GM21723 (cell line): ENCODE results near the gene AREL1.

Experiments used
- ATAC-seq: cut with Tn5 transposase; IDR thresholded peaks from one replicate; pipeline ENCODE4 v1.9.1; 2021; ENCODE audit warnings: mild to moderate bottlenecking, moderate library complexity; ENCODE audit not compliant: unreplicated experiment

Gene AREL1

GRCh38 chr14:74702293-74702692, 10.6 kb downstream of the AREL1 start:
- no peak for ATAC-seq

DNA sequence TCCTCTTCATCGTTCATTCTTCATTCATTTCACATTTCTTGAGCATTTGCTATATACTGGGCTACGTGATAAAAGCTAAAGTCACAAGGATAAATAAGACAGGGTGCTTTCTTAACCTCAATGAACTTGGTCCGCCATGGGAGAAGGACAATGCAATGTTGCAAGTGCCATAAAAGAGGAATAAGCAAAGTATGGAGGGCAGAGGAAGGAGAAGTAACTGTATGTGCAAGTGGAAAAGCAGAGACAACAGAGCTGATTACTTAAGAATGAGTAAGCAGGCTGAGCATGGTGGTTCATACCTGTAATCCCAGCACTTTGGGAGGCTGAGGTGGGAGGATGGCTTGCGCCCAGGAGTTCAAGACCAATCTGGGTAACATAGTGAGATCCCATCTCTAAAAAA, 14.4 kb downstream of the AREL1 start:
- no peak for ATAC-seq

GRCh38 chr14:74697976-74698375, 14.9 kb downstream of the AREL1 start:
- no peak for ATAC-seq

- ATAC-seq, result no peak
Observed at GRCh38 chr14:74697543-74697942, 15.3 kb downstream of the AREL1 start.

GRCh38 chr14:74697011-74697410, 15.9 kb downstream of the AREL1 start:
- ATAC-seq, result no peak

GRCh38 chr14:74695406-74695805, 17.5 kb downstream of the AREL1 start:
- ATAC-seq, result no peak

- ATAC-seq, result no peak
Observed at GRCh38 chr14:74693191-74693590, 19.7 kb downstream of the AREL1 start.

GRCh38 chr14:74691456-74691855, 21.4 kb downstream of the AREL1 start:
- no peak for ATAC-seq

DNA sequence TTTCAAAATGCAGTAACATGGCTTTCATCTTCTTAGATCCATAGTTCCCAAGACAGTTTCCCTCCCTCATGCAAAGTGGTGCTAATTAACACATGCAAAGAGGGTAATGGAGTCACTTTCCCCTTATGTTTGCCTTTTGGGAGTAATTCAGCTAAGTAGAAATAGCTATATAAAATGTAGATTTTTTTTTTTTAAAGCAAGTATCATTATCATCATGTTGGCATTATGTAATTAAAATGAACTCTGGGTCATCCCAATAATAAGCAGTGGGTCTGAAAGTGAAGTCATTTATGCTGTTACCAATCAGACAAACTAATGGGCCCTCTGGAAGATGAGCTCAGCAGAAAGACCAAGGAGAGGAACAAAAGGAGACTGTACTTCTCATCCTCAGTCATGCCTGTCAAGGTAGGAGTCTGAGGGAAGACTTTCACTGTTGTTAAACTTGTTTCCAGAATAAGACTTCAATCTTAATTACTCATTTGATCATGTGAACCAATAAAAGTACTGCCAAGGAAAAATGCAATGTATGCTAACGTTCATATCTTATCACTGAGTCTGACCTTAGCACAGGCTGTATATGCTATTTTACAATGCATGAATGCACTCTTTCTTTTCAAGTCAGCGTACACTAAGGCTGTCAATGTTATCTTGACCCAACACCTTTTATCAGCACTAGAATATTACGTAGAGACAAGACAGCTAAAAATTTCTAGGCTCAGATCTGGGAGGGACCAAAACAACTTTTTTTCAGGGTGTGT, 26.8 kb downstream of the AREL1 start:
- ATAC-seq, result no peak

- ATAC-seq, result no peak
Observed at GRCh38 chr14:74685056-74685455, 27.8 kb downstream of the AREL1 start.

DNA sequence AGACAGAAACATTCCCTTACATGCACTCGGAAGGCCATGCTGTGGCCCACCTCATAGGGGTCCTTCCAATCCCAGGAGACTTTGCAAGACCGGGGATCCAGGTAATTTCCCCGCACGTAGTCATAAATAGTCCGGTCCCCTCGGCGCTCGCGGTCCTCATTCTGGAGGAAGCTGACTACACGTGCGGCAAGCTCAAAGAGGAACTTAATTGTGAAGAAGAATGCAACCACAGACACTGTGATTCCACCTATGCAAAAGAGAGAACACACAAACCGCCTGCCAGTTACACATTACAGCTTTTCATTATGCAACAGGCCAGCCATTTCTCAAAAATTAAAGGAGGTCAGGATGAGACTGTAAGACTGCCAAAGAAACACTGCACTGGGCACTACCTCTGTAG, 28.4 kb downstream of the AREL1 start:
- ATAC-seq, result no peak

GRCh38 chr14:74683406-74683805, 29.5 kb downstream of the AREL1 start:
- no peak for ATAC-seq

DNA sequence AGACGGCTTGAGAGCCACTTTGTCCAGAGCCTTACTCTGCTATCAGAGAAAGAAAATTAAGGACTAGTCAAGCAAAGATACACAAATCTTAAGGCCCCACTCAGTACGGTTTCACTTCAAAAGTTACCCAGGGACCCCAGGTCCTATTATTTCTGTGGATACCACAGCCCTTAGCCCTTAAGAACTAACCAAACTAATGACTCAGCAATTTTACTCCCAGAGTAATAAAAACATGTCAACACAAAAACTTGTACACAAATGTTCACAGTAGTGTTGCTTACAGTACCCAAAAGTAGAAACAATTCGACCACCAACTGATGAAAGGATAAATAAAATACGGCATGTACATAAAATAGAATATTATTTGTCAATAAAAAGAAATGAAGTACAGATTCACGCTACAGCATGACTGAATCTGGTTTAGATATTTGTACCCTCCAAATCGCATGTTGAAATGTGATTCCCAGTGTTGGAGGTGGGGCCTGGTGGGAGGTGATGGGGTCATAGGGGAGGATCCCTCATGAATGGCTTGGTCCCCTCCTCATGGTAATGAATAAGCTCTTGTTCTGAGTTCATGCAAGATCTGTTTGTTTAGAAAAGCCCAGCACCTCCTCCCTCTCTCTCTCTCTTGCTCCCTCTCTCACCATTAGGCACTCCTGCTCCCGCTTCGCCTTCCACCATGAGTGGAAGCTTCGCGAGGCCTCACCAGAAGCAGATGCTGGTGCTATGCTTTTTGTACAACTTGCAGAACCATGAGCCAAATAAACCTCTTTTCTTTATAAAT, 30.5 kb downstream of the AREL1 start:
- no peak for ATAC-seq

DNA sequence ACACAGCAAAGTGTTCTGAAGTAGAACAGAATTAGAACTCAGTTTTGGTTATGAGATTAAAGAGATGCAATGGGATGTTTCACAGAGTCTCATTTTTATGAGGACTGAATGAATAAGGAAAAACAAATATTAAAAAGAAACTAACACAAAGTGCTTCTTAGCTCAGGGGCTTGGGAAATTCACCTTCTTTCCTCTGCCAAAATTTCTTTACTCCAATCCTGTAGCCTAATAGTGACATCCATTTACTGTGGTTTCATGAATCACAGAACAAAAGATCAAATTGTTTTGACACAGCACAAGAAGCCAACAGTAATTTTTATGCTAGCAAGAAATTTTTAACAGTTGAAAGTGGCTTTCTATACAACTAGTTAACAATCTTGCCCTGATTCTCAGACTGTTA, 37.7 kb downstream of the AREL1 start:
- ATAC-seq, result no peak

DNA sequence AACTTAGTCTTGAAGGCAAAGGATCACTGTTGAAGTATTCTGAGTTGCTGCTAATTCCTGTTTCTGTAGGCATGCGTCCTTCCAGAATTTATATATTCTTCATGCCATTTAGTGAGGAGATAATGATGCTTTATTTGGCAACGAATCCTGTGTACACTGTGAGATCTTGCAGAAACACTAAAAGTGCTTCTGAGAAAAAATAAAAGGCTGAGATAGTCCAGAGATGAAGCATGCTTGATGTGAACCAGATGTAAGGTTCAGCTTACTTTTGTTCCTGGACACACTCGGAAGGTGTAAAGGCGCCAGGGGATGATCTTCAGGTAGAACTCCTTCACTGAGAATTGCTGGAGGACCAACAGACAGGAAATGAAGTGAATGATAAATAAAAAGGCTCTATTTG, 39.1 kb downstream of the AREL1 start:
- no peak for ATAC-seq

DNA sequence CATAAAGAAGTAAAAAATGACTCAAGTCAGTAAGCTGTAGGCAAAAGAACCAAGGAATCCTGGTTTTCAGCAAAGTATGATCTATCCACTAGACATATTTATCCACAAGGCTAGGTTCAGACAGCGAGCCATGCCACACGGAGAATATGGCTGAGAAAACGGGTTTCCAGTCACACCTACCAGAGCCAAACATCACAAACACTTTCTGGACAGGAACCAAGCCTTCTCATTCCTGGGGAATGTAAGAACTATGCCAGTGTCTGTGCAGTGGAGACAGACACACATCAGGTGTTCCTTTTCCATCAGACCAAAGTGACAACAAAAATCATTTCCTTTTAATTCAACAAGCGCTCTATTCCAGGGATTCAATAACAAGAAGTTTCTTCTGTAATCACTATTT, 41.1 kb downstream of the AREL1 start:
- ATAC-seq, result no peak

DNA sequence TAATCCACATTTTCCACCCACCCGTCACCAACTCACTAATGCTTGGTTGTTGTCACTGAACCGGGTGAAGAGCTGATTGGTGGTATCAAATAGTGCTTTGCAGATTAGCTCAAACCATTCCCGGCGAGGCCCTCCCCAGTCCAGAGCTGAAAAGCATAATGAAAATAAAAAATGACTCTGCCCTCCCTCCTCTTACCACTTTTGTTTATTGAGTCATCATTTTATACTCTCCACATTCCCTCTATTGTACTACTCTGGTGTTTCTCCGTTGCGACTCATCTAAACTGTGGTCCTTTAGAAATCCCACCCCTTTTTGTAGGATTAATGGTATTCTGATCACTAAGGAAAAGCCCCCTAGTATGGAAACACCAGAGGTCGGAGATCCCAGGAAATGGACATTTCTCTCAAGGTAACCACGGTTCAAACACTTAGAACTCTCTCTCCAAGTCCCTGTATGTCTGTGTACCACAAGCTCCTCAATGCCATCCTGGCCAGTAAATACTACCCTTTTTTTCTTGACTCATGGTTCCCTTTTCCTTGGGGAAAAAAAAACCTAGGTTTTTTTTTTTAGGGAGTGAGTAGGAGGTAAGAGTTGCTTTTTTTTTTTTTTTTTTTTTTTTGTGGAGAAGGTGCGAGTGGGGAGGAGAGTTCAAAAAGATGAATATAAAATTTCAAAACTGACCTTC, 42.0 kb downstream of the AREL1 start:
- no peak for ATAC-seq

DNA sequence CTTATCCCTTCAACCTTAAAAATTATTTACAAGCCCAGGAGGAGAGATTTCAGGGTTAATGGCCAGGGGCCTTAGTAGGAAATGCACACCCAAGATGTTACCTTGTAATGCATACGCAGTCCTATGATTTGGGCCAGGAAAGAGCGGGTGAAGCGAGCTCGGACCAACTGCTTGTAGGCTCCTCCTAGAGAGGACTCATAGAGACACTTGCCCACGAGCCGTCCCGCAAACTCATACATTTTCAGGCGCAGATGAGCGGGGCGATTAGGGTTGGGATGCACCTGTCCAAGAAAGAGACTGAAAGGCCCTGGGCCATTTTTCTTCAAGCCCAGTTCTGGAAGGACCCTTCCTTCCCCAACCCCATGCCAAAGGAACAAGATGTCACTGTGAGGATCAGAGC, 43.0 kb downstream of the AREL1 start:
- ATAC-seq, result no peak

- ATAC-seq, result no peak
Observed at GRCh38 chr14:74669256-74669655, 43.6 kb downstream of the AREL1 start.

GRCh38 chr14:74667758-74668157, 45.1 kb downstream of the AREL1 start:
- no peak for ATAC-seq

DNA sequence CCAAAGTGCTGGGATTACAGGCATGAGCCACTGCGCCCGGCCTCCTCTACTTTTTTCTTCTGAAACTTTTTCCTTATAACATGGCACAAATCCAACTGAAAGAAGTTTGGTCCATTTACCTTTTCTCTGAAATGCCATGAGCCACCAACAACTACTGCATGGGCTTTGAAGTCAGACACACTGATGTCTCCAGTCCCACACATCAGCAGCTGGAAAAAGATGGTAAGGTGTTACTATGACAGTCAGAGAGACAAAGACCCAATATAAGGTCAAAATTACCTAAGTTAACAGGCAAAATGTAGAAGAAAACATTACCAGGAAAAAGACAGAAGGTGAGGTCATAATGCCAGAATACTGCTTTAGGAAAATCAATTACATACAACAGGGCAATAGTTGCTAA, 48.2 kb downstream of the AREL1 start:
- ATAC-seq, result no peak

GRCh38 chr14:74663884-74664283, 49.0 kb downstream of the AREL1 start:
- no peak for ATAC-seq
